H1 (cell line): ENCODE data around the gene ALOX5. TPM values are rescaled to one million over a fixed set of nuclear protein-coding genes. Genes with fewer than 3 reads are reported as not detected.

Source experiments
- CTCF ChIA-PET: fragments of 300-600 bp; sonication (Branson Sonifier 250); formaldehyde crosslinking; loops from one replicate; lab custom pipeline; 2021; ENCODE audit not compliant: partially characterized antibody; lab: Charles Lee
- POLR2A ChIA-PET: fragments of 300-600 bp; sonication (Branson Sonifier 250); formaldehyde crosslinking; loops from one replicate; lab custom pipeline; 2021; ENCODE audit warnings: inconsistent platforms; ENCODE audit not compliant: partially characterized antibody; lab: Charles Lee
- DNase-seq, 2 experiments: peaks; one replicate each; pipeline versions ENCODE4 v3.0.0 to v3.0.0-alpha.2; 2010 to 2022; ENCODE audit warnings: low spot score in 2 of 2, low read depth in 1 of 2, mixed read lengths in 1 of 2
- FAIRE-seq: peaks from 2 replicates; lab custom pipeline; 2011; peaks lifted over from hg19 to GRCh38; lab: Jason Lieb, UNC
- H2AFZ ChIP-seq: 2 replicates; pipeline ENCODE4 v1.8.1; 2012; ENCODE audit warnings: low read length, inconsistent platforms
- H2AK5ac ChIP-seq: 2 replicates; pipeline ENCODE4 v1.6.1; 2013; ENCODE audit warnings: low read depth, low read length
- H2BK120ac ChIP-seq: replicated peaks from 2 replicates; pipeline ENCODE3; 2013; ENCODE audit warnings: low read depth, low read length, inconsistent platforms
- H2BK12ac ChIP-seq: 2 replicates; pipeline ENCODE4 v1.6.1; 2013; ENCODE audit warnings: low read depth, low read length
- H2BK15ac ChIP-seq: 2 replicates; pipeline ENCODE4 v1.6.1; 2013; ENCODE audit warnings: low read length
- H2BK20ac ChIP-seq: 2 replicates; pipeline ENCODE4 v1.6.1; 2013; ENCODE audit warnings: low read length
- H2BK5ac ChIP-seq: 2 replicates; pipeline ENCODE4 v1.6.1; 2013; ENCODE audit warnings: low read depth, low read length
- H3K14ac ChIP-seq: 2 replicates; pipeline ENCODE4 v1.6.1; 2013; ENCODE audit warnings: inconsistent platforms; ENCODE audit not compliant: insufficient read length
- H3K18ac ChIP-seq: 2 replicates; pipeline ENCODE4 v1.6.1; 2013; ENCODE audit warnings: low read length; ENCODE audit errors: extremely low read depth
- H3K23ac ChIP-seq: 2 replicates; pipeline ENCODE4 v1.6.1; 2013; ENCODE audit warnings: inconsistent platforms; ENCODE audit not compliant: insufficient read length
- H3K23me2 ChIP-seq: 2 replicates; pipeline ENCODE4 v1.6.1; 2013; ENCODE audit warnings: low read depth, low read length
- H3K27ac ChIP-seq: 2 replicates; pipeline ENCODE4 v1.6.1; 2011; ENCODE audit warnings: low read depth, low read length, inconsistent platforms
- H3K27me3 ChIP-seq, 4 experiments: replicated peaks in 1 of 4; 1 replicate in 1 of 4; 2 replicates in 3 of 4; pipeline versions ENCODE4 v1.6.1 to v1.8.1; 2011 to 2013; ENCODE audit warnings: low read length in 3 of 4, mild to moderate bottlenecking in 3 of 4, inconsistent platforms in 2 of 4, mixed read lengths in 2 of 4, moderate library complexity in 1 of 4; ENCODE audit not compliant: control insufficient read depth in 3 of 4, insufficient read depth in 3 of 4; ENCODE audit errors: extremely low read depth in 1 of 4
- H3K36me3 ChIP-seq, 4 experiments: 2 replicates each; pipeline versions ENCODE4 v1.6.1 to v1.8.1; 2011 to 2013; ENCODE audit warnings: mild to moderate bottlenecking in 4 of 4, low read length in 3 of 4, moderate library complexity in 2 of 4, control low read depth in 1 of 4, inconsistent platforms in 1 of 4; ENCODE audit not compliant: insufficient read depth in 4 of 4, control insufficient read depth in 2 of 4
- H3K4ac ChIP-seq: replicated peaks from 2 replicates; pipeline ENCODE3; 2013; ENCODE audit warnings: low read length, low read depth, mixed read lengths, inconsistent platforms; ENCODE audit not compliant: insufficient read length
- H3K4me1 ChIP-seq, 4 experiments: replicated peaks in 1 of 4; 1 replicate in 1 of 4; 2 replicates in 3 of 4; pipeline versions ENCODE4 v1.6.1 to v1.8.1; 2011 to 2013; ENCODE audit warnings: low read length in 3 of 4, inconsistent platforms in 2 of 4, mixed read lengths in 1 of 4; ENCODE audit not compliant: insufficient read depth in 4 of 4, control insufficient read depth in 3 of 4
- H3K4me2 ChIP-seq, 2 experiments: 2 replicates each; pipeline versions ENCODE4 v1.6.1 to v1.8.1; 2011 to 2013; ENCODE audit warnings: low read depth in 2 of 2, low read length in 2 of 2, control low read depth in 1 of 2, inconsistent platforms in 1 of 2, mild to moderate bottlenecking in 1 of 2; ENCODE audit not compliant: insufficient read depth in 1 of 2
- H3K4me3 ChIP-seq, 4 experiments: fragments of 200-600, 300-600 bp in 1 of 4; sonication (generic), shearing (Covaris generic), sonication (Bioruptor Twin) in 1 of 4; 2 replicates each; pipeline versions ENCODE4 v1.5.1 to v1.8.1; 2011 to 2016; ENCODE audit warnings: low read length in 4 of 4, low read depth in 3 of 4, control low read depth in 2 of 4, inconsistent platforms in 2 of 4, mild to moderate bottlenecking in 2 of 4, mixed read lengths in 1 of 4, moderate library complexity in 1 of 4; ENCODE audit not compliant: insufficient read depth in 2 of 4; ENCODE audit errors: extremely low read depth in 1 of 4
- H3K56ac ChIP-seq: replicated peaks from 2 replicates; pipeline ENCODE3; 2013; ENCODE audit warnings: low read depth, mild to moderate bottlenecking, mixed read lengths, low read length, inconsistent platforms; ENCODE audit not compliant: insufficient read length
- H3K79me1 ChIP-seq: 2 replicates; pipeline ENCODE4 v1.6.1; 2013; ENCODE audit warnings: low read depth, low read length, control low read depth
- H3K79me2 ChIP-seq, 2 experiments: 2 replicates each; pipeline versions ENCODE4 v1.6.1 to v1.8.1; 2012 to 2013; ENCODE audit warnings: low read length in 2 of 2, mild to moderate bottlenecking in 2 of 2, inconsistent platforms in 1 of 2; ENCODE audit not compliant: insufficient read depth in 2 of 2, control insufficient read depth in 1 of 2
- H3K9ac ChIP-seq, 4 experiments: replicated peaks in 1 of 4; 1 replicate in 1 of 4; 2 replicates in 3 of 4; pipeline versions ENCODE4 v1.6.1 to v1.8.1; 2011 to 2013; ENCODE audit warnings: low read depth in 3 of 4, low read length in 3 of 4, control low read depth in 2 of 4, mild to moderate bottlenecking in 2 of 4, moderate library complexity in 2 of 4, inconsistent platforms in 1 of 4; ENCODE audit errors: extremely low read depth in 1 of 4
- H3K9me3 ChIP-seq, 2 experiments: 2 replicates each; pipeline versions ENCODE4 v1.6.1 to v1.8.1; 2012 to 2013; ENCODE audit warnings: mild to moderate bottlenecking in 2 of 2, moderate library complexity in 2 of 2, control low read depth in 1 of 2, inconsistent platforms in 1 of 2, low read depth in 1 of 2, low read length in 1 of 2, mixed read lengths in 1 of 2; ENCODE audit not compliant: insufficient read depth in 2 of 2
- H4K20me1 ChIP-seq, 2 experiments: replicated peaks in 1 of 2; 2 replicates each; pipeline versions ENCODE3 to v1.8.1; 2011 to 2013; ENCODE audit warnings: inconsistent platforms in 2 of 2, low read length in 2 of 2, mild to moderate bottlenecking in 1 of 2; ENCODE audit not compliant: insufficient read depth in 2 of 2, control insufficient read depth in 1 of 2
- H4K5ac ChIP-seq: 2 replicates; pipeline ENCODE4 v1.6.1; 2013; ENCODE audit warnings: low read length, low read depth, mixed read lengths, inconsistent platforms; ENCODE audit not compliant: insufficient read length
- H4K8ac ChIP-seq: 2 replicates; pipeline ENCODE4 v1.8.0; 2013; ENCODE audit warnings: mild to moderate bottlenecking, moderate library complexity, low read length, inconsistent platforms; ENCODE audit not compliant: insufficient read depth; ENCODE audit errors: extremely low read depth
- H4K91ac ChIP-seq: replicated peaks from 2 replicates; pipeline ENCODE3; 2013; ENCODE audit warnings: low read length, mixed read lengths, inconsistent platforms; ENCODE audit not compliant: insufficient read length
- BRCA1 ChIP-seq: IDR thresholded peaks from 2 replicates; pipeline ENCODE4 v1.6.1; 2012; ENCODE audit warnings: low read depth, low read length, improper control_type of control experiment
- EZH2 ChIP-seq: fragments of 200-600 bp; sonication (generic); IDR thresholded peaks from 2 replicates; pipeline ENCODE4 v1.7.1; 2012; ENCODE audit warnings: low read depth, mild to moderate bottlenecking, moderate library complexity, low read length, inconsistent platforms; ENCODE audit not compliant: severe bottlenecking
- FOSL1 ChIP-seq: IDR thresholded peaks from 2 replicates; pipeline ENCODE4 v1.6.1; 2011; ENCODE audit warnings: mild to moderate bottlenecking, low read depth, low read length, moderate library complexity; ENCODE audit not compliant: insufficient read depth
- GTF2F1 ChIP-seq: IDR thresholded peaks from 2 replicates; pipeline ENCODE4 v1.6.1; 2012; ENCODE audit warnings: low read depth, low read length, improper control_type of control experiment, borderline replicate concordance
- HDAC6 ChIP-seq: IDR thresholded peaks from one replicate; pipeline ENCODE4 v1.7.1; 2012; ENCODE audit warnings: low read depth, mild to moderate bottlenecking, inconsistent platforms, low read length, moderate library complexity
- KDM4A ChIP-seq: IDR thresholded peaks from one replicate; pipeline ENCODE4 v1.7.1; 2012; ENCODE audit warnings: low read depth, mild to moderate bottlenecking, moderate library complexity, low read length, inconsistent platforms; ENCODE audit not compliant: severe bottlenecking
- SIN3A ChIP-seq, 2 experiments: IDR thresholded peaks in 1 of 2; conservative IDR thresholded peaks in 1 of 2; 2 replicates each; pipeline ENCODE4 v1.6.1; 2011 to 2012; ENCODE audit warnings: low read length in 2 of 2, improper control_type of control experiment in 1 of 2, low read depth in 1 of 2, mild to moderate bottlenecking in 1 of 2
- WGBS, 2 experiments: shearing (Covaris generic) in 1 of 2; methylation state at CpG; one replicate each; pipeline versions ENCODE4 v1.1.6 to v1.1.7; 2013 to 2015; ENCODE audit warnings: low lambda C conversion rate in 2 of 2, mixed read lengths in 2 of 2, inconsistent platforms in 1 of 2, low coverage in 1 of 2, missing lambda C conversion rate in 1 of 2; ENCODE audit not compliant: insufficient replicate concordance in 2 of 2, insufficient coverage in 1 of 2, insufficient read length in 1 of 2; ENCODE audit errors: extremely low coverage in 1 of 2, missing lambda C conversion rate in 1 of 2; 5-methylcytosine and 5-hydroxymethylcytosine counted together
- polyA plus RNA-seq, 7 experiments: library from polyadenylated mRNA; depleted of rRNA in 3 of 7; stranded (reverse) in 5 of 7; unstranded in 2 of 7; fragments of >200 nt in 5 of 7; fragments of 200-250 nt in 2 of 7; gene quantifications; 1 replicate in 5 of 7; 2 replicates in 1 of 7; 4 replicates in 1 of 7; pipeline versions ENCODE4 v1.2.1 to v1.2.3, GENCODE V29; 2011 to 2013; ENCODE audit warnings: missing spikeins in 2 of 7, mixed read lengths in 2 of 7
- total RNA-seq: library from RNA; stranded (reverse); fragmentation: NEBNext Ultra II Directional; extraction: Animal tissue kit (Norgen Biotek cat#: 25700); gene quantifications from 2 replicates; pipeline ENCODE4 v1.2.1, GENCODE V29; 2021
- TF ChIP-seq, protein P1 (sequence below): IDR thresholded peaks from 2 replicates; pipeline ENCODE4 v1.6.1; 2011; ENCODE audit warnings: low read length, improper control_type of control experiment
- TF ChIP-seq, protein P2 (sequence below): IDR thresholded peaks from 2 replicates; pipeline ENCODE4 v1.6.1; 2012; ENCODE audit warnings: inconsistent platforms
- TF ChIP-seq, protein P3 (sequence below): IDR thresholded peaks from 2 replicates; pipeline ENCODE4 v1.6.1; 2012; ENCODE audit warnings: inconsistent platforms

Gene ALOX5
- total and polyA plus RNA-seq, 2 of the 8 experiments (the other 6 are each of a cell fraction or from before 2014, with no cell fraction given): 1.6 to 3.8 TPM

DNA sequence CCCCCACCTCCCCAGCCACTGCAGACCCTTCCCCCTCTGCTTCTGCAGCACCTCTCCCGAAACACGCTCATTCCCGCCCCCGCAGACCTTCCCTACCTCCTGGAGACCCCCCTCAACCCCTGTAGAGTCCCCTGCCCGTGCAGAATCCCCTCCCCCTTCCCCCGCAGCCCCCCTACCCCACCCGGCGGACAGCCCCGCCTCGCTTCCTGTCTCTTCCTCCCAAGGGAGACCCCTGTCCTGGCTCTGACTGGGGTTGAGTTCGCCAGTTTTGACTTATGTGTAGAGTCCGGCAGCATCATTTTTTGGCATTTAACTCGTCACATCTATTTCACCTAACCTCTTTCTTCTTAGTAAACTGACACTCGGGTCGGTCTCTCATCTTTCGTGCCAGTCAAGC lies 54.0 kb downstream of the ALOX5 start:
- H3K4me3 ChIP-seq: no peak overlapping the region
- ChIA-PET CTCF (interaction anchor here (0.9 to 1.0 kb wide), 2 partner anchors 24 to 178 kb away, joined by 3 to 4 read pairs; no protein-coding TSS in a partner anchor), POLR2A (interaction anchor here (2.7 kb wide), 1 partner anchor 8 kb away, joined by 16 read pairs; no protein-coding TSS in a partner anchor)
- H3K27me3 ChIP-seq: no peaks in the 10 kb centered on the region
- no peak overlapping the region for H4K91ac ChIP-seq
- no peak overlapping the region for H2BK12ac ChIP-seq
- no peaks in the 10 kb centered on the region for H3K79me2 ChIP-seq
- TF ChIP-seq HDAC6 (no peak), KDM4A (no peak), FOSL1 (no peak), EZH2 (no peak), GTF2F1 (no peak), SIN3A (conservative IDR thresholded peaks at IDR 0.05 in 1 of 2, IDR thresholded peaks at IDR 0.05 in 1 of 2; ENCODE audit: low read depth in 1 of 2, low read length in 2 of 2) (no peak), BRCA1 (no peak)
- TF ChIP-seq, protein P1, sequence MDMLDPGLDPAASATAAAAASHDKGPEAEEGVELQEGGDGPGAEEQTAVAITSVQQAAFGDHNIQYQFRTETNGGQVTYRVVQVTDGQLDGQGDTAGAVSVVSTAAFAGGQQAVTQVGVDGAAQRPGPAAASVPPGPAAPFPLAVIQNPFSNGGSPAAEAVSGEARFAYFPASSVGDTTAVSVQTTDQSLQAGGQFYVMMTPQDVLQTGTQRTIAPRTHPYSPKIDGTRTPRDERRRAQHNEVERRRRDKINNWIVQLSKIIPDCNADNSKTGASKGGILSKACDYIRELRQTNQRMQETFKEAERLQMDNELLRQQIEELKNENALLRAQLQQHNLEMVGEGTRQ: no peak
- TF ChIP-seq, protein P2, sequence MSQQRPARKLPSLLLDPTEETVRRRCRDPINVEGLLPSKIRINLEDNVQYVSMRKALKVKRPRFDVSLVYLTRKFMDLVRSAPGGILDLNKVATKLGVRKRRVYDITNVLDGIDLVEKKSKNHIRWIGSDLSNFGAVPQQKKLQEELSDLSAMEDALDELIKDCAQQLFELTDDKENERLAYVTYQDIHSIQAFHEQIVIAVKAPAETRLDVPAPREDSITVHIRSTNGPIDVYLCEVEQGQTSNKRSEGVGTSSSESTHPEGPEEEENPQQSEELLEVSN: no peak
- TF ChIP-seq, protein P3, sequence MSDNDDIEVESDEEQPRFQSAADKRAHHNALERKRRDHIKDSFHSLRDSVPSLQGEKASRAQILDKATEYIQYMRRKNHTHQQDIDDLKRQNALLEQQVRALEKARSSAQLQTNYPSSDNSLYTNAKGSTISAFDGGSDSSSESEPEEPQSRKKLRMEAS: no peak
- H2BK5ac ChIP-seq: no peak overlapping the region
- H3K27ac ChIP-seq: no peak overlapping the region
- H3K4ac ChIP-seq: no peak overlapping the region
- H3K56ac ChIP-seq: no peak overlapping the region
- no peak overlapping the region for H3K14ac ChIP-seq
- no peak overlapping the region for H2BK15ac ChIP-seq
- no peak overlapping the region for H2AK5ac ChIP-seq
- H3K36me3 ChIP-seq: no peaks in the 10 kb centered on the region
- no peak overlapping the region for H3K9ac ChIP-seq
- H4K5ac ChIP-seq: no peak overlapping the region
- H3K4me2 ChIP-seq: no peak overlapping the region
- peaks cover 0 to 4% (median 3%) of the 10 kb centered on the region in 4 experiments; a peak in 6 of 7 replicates for H3K4me1 ChIP-seq
- no peaks in the 10 kb centered on the region for H3K79me1 ChIP-seq
- DNase-seq (no peak), FAIRE-seq (no peak)
- H3K23ac ChIP-seq: no peak overlapping the region
- no peak overlapping the region for H3K18ac ChIP-seq
- H4K8ac ChIP-seq: no peak overlapping the region
- H2BK20ac ChIP-seq: no peak overlapping the region
- H3K9me3 ChIP-seq: no peaks in the 10 kb centered on the region
- no peaks in the 10 kb centered on the region for H4K20me1 ChIP-seq
- no peak overlapping the region for H2BK120ac ChIP-seq
- no peak overlapping the region for H2AFZ ChIP-seq
- H3K23me2 ChIP-seq: no peaks in the 10 kb centered on the region
- 81% methylated on average over 9 of the region's 16 CpGs; no CpG with 5 or more reads in 1 of the 2 experiments for WGBS, 2 experiments
